Loucy (cell line): ENCODE data around the gene ANKZF1.
A peak's percentile ranks its signal among the peaks of the same experiment; 100 is the strongest.

ENCODE experiments used
- H2AFZ ChIP-seq: fragments of 200-600 bp; sonication (generic); 2 replicates; pipeline ENCODE4 v1.6.0; 2016; ENCODE audit warnings: antibody characterized with exemption, mild to moderate bottlenecking, low read length, moderate library complexity
- H3F3A ChIP-seq: fragments of 200-600 bp; 2 replicates; pipeline ENCODE4 v1.6.0; 2016; ENCODE audit warnings: antibody characterized with exemption, low read depth, mild to moderate bottlenecking
- H3K27me3 ChIP-seq: fragments of 200-600 bp; sonication (generic); 2 replicates; pipeline ENCODE4 v1.6.1; 2014; ENCODE audit warnings: low read length, mild to moderate bottlenecking; ENCODE audit not compliant: insufficient read depth, poor library complexity, severe bottlenecking
- H3K36me3 ChIP-seq: fragments of 200-600 bp; sonication (generic); 2 replicates; pipeline ENCODE4 v1.6.1; 2016; ENCODE audit warnings: low read length; ENCODE audit not compliant: insufficient read depth
- H3K4me1 ChIP-seq: fragments of 200-600 bp; sonication (generic); 2 replicates; pipeline ENCODE4 v1.5.1; 2014; ENCODE audit warnings: low read length, mild to moderate bottlenecking; ENCODE audit not compliant: insufficient read depth, poor library complexity, severe bottlenecking
- H3K4me2 ChIP-seq: fragments of 200-600 bp; sonication (generic); 2 replicates; pipeline ENCODE4 v1.6.0; 2014; ENCODE audit warnings: antibody characterized with exemption, low read length, low read depth, mild to moderate bottlenecking; ENCODE audit not compliant: poor library complexity, severe bottlenecking
- H3K4me3 ChIP-seq: fragments of 200-600 bp; sonication (generic); 2 replicates; pipeline ENCODE4 v1.5.1; 2014; ENCODE audit warnings: low read length, mild to moderate bottlenecking, mixed read lengths; ENCODE audit not compliant: poor library complexity, severe bottlenecking
- H3K79me2 ChIP-seq: fragments of 200-600 bp; sonication (generic); 2 replicates; pipeline ENCODE4 v1.6.1; 2014; ENCODE audit warnings: low read length; ENCODE audit not compliant: insufficient read depth
- H3K9ac ChIP-seq: fragments of 200-600 bp; sonication (generic); 2 replicates; pipeline ENCODE4 v1.6.0; 2014; ENCODE audit warnings: mild to moderate bottlenecking, low read depth, low read length, moderate library complexity; ENCODE audit not compliant: poor library complexity, severe bottlenecking
- H3K9me2 ChIP-seq: fragments of 200-600 bp; sonication (generic); replicated peaks from 2 replicates; pipeline ENCODE4 v1.6.1; 2016; ENCODE audit warnings: low read depth, low read length, mixed read lengths
- H3K9me3 ChIP-seq: fragments of 200-600 bp; sonication (generic); 2 replicates; pipeline ENCODE4 v1.6.1; 2014; ENCODE audit warnings: mild to moderate bottlenecking, antibody characterized with exemption, low read length, low read depth; ENCODE audit not compliant: insufficient read depth
- H4K20me1 ChIP-seq: fragments of 200-600 bp; sonication (generic); 2 replicates; pipeline ENCODE4 v1.6.0; 2014; ENCODE audit warnings: antibody characterized with exemption, low read length, mild to moderate bottlenecking; ENCODE audit not compliant: insufficient read depth, poor library complexity, severe bottlenecking
- CTCF ChIP-seq: fragments of 200-600 bp; sonication (generic); conservative IDR thresholded peaks from 2 replicates; pipeline ENCODE4 v1.5.1; 2014; ENCODE audit warnings: mild to moderate bottlenecking, antibody characterized with exemption, low read length
- EZH2phosphoT487 ChIP-seq: fragments of 200-600 bp; IDR thresholded peaks from 2 replicates; pipeline ENCODE4 v1.6.1; 2018; ENCODE audit warnings: antibody characterized with exemption, mild to moderate bottlenecking, moderate library complexity, borderline replicate concordance

The ANKZF1 gene

GRCh38 chr2:219205165-219205538 lies 24.5 kb upstream of the ANKZF1 start:
- H3K9me2 ChIP-seq, result no peaks in the 10 kb centered on the region
- H3K4me3 ChIP-seq, result no peak overlapping the region
- H3K9ac ChIP-seq, result no peak overlapping the region
- H3K27me3 ChIP-seq, result no peaks in the 10 kb centered on the region
- peaks cover 8% of the 10 kb centered on the region; the same call in 1 of the 2 replicates for H3F3A ChIP-seq
- peaks cover 18% of the 10 kb centered on the region for H3K4me1 ChIP-seq
- H2AFZ ChIP-seq, result no peak overlapping the region
- H3K9me3 ChIP-seq, result peaks cover 8% of the 10 kb centered on the region; the same call in 1 of the 2 replicates
- H3K36me3 ChIP-seq, result no peaks in the 10 kb centered on the region
- peaks cover 9% of the 10 kb centered on the region; the same call in 1 of the 2 replicates for H3K79me2 ChIP-seq
- peaks cover 4% of the 10 kb centered on the region for H4K20me1 ChIP-seq
- TF ChIP-seq EZH2phosphoT487 (no peak), CTCF (no peak)
- H3K4me2 ChIP-seq, result no peak overlapping the region

GRCh38 chr2:219205981-219206327 lies 23.7 kb upstream of the ANKZF1 start:
- peaks cover 9% of the 10 kb centered on the region; the same call in 1 of the 2 replicates for H3K79me2 ChIP-seq
- H4K20me1 ChIP-seq, result peaks cover 4% of the 10 kb centered on the region
- H3K4me2 ChIP-seq, result peak overlapping the region; percentile 99
- H3F3A ChIP-seq, result 0 out of 2 replicates have a peak, but pooled peaks cover 5% of the 10 kb centered on the region
- H3K4me1 ChIP-seq, result peaks cover 18% of the 10 kb centered on the region
- H3K9ac ChIP-seq, result peak overlapping the region; percentile 87
- H3K27me3 ChIP-seq, result no peaks in the 10 kb centered on the region
- H3K4me3 ChIP-seq, result peak overlapping the region; percentile 90
- H3K9me3 ChIP-seq, result peaks cover 8% of the 10 kb centered on the region; the same call in 1 of the 2 replicates
- H2AFZ ChIP-seq, result peak overlapping the region; percentile 90
- no peaks in the 10 kb centered on the region for H3K36me3 ChIP-seq
- TF ChIP-seq CTCF, result no peak
- no peak for TF ChIP-seq EZH2phosphoT487
- no peaks in the 10 kb centered on the region for H3K9me2 ChIP-seq

DNA sequence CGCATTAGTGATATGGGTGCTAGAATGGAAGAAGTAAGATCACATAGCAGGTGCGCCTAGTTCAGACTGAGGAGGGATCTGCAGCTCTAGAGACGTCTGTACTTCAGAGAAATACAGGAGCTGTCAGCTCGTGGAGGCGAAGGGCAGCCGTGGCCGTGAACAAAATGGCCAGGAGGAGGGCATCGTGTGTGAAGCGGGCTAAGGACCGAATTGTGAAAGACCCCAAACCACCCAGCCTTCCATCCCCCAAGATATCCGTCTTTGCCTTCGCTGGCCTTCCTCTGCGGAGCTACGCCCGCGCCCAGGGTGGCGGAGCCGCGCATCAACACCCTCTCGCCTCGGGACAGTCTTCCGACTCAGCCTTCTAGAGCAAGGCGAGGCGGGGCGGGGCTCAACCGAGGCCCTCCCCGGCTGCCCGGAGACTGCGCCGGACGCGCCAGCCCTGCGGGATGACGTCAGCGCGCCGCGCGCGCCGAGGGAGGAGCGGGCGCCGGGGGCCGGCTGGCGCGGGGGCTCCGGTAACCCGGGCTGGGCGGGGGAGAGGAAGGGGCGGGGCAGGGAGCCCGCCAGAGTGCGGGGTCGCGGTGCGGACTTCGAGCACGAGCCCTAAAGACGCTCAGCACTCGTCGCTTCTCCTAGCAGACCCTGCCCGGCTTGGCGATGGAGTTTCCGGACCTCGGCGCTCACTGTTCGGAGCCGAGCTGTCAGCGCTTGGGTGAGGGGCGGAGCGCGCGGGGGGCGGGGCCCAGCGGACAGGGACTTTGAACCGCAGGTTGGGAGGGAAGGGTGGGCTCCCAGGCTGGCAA lies 23.1 kb upstream of the ANKZF1 start, which contains the start of gene ZFAND2B:
Gene ZFAND2B, plus strand, starts transcription at position 455 of the 806 bp plus-strand sequence. Its CDS starts 206 bp downstream, at position 661.
- Histone ChIP-seq H3K79me2 (peaks cover 9% of the 10 kb centered on the region; the same call in 1 of the 2 replicates), H3K4me2 (peak within 1 kb of the TSS; percentile 100), H3K9me2 (no peaks in the 10 kb centered on the region), H3F3A (0 out of 2 replicates have a peak, but pooled peaks cover 5% of the 10 kb centered on the region), H3K9ac (peak within 1 kb of the TSS; percentile 87), H3K36me3 (no peaks in the 10 kb centered on the region), H3K4me1 (peaks cover 18% of the 10 kb centered on the region), H3K9me3 (peaks cover 8% of the 10 kb centered on the region; the same call in 1 of the 2 replicates), H4K20me1 (peaks cover 4% of the 10 kb centered on the region), H2AFZ (peak within 1 kb of the TSS; percentile 93), H3K27me3 (no peaks in the 10 kb centered on the region), H3K4me3 (peak within 1 kb of the TSS; percentile 90)
- TF ChIP-seq EZH2phosphoT487, result no peak
- TF ChIP-seq CTCF, result no peak
